Superior temporal gyrus (tissue), 1 donor: Measurements from ENCODE around the gene BEGAIN.

Experiments used
- DNase-seq: peaks from one replicate; pipeline ENCODE4 v3.0.0-alpha.2; 2016; ENCODE audit errors: extremely low spot score

Gene BEGAIN

DNA sequence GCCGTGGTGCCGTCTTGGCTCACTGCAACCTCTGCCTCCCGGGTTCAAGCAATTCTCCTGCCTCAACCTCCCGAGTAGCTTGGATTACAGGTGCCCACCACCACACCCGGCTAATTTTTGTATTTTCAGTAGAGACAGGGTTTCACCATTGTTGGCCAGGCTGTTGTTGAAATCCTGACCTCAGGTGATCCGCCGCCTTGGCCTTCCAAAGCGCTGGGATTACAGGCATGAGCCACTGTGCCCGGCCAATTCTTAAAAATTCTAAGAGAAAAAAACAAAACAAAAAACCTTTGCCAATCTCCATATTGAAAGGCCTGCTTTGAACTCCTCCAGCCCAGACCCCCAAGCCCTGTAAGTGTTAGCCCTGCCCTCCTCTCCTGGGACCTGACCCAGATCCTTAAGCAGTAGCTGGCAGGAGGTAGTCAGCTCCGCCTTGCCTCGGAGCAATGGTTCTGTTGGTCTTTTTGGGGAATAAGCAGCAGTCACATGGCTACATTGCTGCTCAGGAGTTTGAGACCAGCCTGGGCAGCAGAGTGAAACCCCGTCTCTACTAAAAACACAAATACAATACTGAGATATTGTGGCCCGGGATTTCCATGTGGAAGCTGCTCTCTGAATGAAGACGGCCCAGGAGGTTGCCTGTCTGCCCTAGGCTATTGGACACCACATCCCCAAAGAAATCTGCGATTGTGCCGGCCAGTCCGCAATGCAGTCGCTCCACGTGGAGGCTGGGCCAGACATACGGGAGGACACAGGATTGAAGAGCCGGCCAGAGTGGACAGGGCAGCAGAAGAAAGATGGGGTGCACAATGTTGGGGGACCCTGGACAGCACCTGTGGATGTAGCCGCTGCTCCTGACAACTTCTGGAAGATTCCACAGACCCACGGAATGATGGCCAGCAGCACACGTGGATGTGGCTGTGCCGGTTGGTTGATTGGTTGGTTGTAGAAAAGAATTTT, 28.8 kb upstream of the BEGAIN start:
- no peak for DNase-seq

DNA sequence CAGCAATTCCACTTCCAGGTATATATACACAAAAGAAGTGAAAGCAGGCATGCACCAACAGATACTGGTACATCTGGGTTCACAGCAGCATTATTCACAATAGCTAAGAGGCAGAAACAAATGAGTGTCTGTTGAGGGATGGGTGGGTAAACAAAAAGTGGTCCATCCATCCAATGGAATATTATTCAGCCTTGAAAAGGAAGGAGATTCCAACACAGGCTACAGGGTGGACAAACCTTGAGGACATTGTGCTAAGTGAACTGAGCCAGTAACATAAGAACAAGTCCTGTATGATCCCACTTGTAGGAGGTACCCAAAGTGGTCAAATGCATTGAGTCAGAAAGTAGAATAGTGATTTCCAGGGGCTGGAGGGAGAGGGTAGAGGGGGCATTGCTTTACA, 27.6 kb upstream of the BEGAIN start:
- no peak for DNase-seq

DNA sequence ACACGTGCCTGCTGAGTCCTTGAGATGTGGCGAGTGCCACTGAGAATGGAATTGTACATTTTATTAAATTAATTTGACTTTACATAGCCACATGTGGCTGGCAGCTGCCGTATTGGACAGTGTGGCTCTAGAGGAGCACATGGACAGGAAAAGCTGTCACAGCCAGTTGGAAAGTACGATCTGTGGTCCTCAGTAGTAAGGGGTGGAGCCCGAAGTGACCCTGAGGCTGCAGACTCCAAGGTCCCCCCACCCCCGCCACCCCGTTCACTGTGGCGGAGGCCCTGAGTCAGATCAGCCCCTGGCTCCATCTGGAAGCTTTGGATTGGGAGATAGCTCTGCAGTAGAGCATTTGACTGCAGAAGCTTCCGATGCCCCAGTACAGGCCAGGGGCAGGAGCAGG, 25.8 kb upstream of the BEGAIN start:
- DNase-seq, result no peak

DNA sequence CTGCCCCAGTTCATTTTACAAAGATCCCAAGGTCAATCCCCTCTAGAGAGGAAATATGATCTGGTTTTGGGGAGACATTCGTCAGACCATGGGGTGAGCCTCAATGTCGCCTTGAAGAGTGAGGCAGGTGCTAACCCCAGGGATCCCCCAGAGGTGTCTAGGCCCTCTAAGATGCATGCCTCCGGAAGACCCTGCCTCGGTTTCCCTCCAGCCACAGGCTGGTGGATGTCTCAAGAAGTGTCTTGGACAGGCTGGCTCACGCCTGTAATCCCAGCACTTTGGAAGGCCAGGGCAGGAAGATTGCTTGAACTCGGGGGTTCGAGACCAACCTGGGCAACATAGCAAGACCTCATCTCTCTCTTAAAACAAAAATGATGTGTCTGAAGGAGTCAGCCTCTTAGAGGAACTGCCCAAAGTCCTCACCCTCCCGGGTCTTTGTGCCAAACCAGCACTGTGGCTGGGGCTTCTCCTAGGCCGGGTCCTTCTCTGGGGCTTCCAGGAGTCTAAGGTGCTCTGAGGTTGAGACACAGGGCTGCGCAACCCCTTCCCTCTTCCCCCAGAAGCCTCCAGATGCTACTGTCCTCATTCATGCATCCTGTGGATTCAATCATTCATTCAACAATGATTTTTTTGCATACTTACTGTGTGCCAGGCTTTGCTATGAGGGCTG, 24.7 kb upstream of the BEGAIN start:
- DNase-seq, result no peak

DNA sequence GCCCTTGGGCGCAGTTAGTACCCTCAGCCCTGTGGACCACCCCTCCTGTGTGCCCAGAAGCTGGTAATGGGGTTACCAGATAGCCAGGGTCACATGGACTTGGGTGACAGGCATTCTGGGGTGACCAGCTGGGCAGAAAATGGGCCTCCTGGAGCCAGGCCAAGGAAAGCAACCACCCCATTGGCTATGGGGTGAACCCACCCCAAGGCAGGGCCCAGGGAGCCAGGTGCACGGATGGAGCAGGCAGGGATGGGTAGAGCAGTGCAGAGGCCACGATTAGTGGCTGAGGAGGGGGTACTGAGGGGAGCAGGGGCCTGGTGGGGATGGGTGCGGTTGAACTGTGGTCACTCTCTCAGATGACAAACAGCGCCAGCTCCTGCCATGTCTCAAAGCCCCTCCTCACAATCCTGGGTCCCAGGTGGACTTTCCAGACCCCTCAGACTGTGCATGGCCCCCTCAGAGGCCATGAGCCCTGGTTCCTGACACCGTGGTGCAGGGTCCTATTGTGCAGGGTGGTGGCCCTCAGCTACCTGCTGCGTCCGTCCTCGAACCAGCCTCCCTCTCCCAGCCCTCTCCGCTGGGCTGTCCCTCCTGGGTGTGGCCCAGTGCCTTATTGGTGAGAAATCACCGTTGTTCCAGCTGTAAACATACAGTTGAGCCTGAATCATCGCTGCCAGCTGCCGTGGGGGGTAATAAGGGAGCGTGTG, 23.4 kb upstream of the BEGAIN start:
- no peak for DNase-seq

DNA sequence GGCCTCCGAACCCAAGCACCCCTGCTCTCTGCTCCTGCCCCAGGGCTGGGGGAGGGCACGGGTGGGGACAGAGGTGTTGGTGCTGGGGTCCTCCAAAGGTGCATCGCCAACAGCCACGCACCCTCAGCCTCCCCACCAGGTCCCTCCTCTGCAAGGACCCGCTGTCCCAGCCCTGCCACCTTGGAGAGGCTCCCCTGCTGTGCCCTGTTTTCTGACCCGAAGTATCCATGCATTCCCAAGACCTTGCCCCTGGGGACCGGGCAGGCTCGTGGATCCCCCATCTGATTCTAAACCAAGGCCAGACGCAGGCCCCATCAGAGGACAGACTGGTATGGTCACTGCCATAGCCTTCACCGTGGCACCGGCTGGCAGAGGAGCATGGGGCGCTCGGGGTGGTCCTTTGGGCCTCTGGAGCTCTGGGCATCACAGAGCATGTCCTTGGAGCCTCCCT, 22.7 kb upstream of the BEGAIN start:
- no peak for DNase-seq

DNA sequence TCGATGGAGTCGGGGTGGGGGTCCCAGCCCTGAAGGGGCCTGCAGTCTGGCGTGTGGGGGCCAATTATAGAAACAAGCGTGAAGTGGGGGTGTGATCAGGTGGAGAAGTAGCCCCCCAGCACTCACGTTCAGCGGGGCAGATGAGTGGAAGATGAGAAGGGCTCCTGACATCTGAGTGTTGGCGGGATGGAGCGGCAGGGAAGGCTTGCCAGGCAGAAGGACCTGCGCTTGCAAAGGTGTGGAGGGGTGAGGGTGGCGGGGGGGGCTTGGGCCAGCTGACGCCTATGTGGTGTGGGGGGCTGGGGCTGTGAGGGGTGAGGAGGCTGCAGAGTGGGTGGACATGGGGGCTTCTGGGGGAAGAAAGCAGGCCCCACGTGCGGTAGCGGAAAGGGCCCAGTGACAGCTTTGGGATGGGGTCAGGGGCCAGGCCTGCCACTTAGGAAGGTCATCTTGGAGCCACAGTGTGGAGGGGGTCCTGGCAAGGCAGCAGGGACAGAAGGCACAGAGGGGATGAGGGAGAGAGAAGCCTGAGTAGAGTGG, 22.2 kb upstream of the BEGAIN start:
- no peak for DNase-seq

DNA sequence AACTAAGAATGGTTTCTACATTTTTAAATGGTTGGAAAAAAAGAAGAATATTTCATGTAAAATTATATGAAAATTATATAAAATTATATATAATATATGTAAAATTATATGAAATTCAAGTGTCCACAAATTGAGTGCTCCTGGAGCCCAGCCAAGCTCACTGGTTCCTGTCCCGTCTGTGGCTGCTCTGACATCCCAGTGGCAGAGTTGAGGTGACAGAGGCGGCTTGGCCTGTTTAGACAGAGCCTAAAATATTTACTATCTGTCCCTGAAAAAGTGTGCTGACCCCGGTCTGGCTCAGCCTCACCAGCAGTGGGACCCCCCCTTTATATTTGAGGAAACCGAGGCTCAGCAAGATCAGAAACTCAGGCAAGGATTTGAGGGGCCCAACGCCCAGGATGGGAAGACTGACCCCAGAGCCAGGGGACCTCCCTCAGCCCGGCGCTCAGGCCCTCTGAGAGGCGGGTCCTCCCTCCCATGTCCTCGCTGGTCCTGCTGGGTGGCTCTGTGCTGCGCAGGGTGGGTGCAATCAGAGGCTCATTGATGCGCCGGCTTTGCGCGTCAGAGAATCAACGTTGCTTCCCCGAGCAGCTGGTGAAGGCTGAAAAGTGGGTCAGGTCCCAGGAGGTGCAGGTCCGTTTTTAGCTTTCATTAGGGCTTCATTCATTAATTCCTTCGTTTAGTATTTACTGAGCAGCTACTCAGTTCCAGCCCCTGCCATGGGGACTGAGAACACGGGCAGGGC, 21.5 kb upstream of the BEGAIN start:
- no peak for DNase-seq

DNA sequence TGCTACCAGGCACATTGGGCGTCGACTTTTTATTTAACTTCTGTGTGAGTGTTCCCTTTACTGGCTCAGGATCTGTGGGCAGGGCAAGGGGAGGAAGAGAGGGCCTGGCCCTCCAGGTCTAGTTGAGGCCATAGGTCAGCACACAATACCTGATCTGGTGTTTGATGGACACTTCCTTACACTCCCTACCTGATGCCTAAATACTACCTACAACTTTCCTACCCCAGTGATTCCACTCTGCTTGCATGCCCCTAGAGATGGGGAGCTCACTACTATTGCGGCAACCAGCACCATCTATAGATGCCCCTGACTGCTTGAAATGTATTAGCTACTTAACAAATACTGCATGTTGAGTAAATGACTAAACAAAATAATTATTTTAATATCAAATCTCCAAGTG, 20.8 kb upstream of the BEGAIN start:
- no peak for DNase-seq

DNA sequence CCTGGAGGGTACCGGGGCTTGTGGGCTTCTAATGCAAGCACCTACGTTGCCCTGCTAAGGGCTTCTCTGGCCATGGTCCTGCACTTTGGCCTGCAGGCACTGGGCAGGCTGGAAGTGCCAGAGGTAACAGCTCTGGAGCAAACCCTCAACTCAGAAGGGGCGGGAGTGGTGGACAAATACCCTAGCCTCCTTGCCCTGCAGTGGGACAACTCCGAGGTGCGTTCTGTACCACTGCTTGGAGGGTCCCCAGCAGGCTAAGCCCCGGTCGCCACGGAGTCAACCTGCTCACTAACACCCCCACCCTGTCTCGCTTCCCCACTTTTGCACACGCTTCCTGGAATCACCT, 20.4 kb upstream of the BEGAIN start:
- DNase-seq, result no peak

DNA sequence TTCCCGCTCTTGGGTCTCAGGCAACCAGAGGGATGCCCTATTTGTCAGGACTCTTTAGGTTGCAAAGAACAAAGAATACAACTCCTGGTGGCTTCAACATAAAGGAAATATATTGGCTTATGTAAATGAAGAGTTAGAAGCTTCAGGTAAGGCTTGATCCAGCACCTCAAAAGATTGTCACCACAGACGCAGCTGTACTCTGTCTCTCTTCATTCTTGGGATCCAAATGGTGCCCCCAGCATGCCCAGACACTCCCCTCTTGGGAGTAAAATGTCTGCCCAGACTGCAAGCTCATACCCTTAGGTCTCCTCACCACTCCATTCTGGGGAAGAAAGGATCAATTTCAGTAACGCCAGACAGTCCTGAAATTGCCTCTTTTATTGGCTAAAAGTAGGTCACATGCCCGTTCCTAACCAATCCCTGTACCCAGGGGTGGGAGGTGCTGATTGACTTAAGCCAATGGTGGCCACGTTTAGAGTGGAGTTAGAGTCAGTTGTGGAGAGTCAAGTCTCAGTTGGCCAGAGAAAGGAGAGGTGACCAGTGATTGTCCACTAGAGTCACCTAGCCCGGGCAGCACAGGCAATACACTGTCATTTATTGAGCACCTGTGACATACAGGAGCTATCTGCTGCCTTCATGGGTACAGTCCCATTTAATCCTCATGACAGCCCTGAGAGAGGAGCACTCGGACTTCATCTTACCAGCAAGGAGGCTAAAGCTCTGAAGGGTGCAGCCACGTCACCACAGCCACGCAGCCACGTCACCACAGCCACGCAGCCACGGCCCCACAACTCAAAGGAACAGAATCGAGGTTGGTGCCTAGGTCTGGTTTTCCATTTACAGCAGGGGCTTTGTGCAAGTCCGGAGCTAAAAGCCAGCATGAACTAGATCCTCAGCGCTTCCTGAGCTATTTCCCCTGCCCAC, 19.7 kb upstream of the BEGAIN start:
- DNase-seq, result no peak

DNA sequence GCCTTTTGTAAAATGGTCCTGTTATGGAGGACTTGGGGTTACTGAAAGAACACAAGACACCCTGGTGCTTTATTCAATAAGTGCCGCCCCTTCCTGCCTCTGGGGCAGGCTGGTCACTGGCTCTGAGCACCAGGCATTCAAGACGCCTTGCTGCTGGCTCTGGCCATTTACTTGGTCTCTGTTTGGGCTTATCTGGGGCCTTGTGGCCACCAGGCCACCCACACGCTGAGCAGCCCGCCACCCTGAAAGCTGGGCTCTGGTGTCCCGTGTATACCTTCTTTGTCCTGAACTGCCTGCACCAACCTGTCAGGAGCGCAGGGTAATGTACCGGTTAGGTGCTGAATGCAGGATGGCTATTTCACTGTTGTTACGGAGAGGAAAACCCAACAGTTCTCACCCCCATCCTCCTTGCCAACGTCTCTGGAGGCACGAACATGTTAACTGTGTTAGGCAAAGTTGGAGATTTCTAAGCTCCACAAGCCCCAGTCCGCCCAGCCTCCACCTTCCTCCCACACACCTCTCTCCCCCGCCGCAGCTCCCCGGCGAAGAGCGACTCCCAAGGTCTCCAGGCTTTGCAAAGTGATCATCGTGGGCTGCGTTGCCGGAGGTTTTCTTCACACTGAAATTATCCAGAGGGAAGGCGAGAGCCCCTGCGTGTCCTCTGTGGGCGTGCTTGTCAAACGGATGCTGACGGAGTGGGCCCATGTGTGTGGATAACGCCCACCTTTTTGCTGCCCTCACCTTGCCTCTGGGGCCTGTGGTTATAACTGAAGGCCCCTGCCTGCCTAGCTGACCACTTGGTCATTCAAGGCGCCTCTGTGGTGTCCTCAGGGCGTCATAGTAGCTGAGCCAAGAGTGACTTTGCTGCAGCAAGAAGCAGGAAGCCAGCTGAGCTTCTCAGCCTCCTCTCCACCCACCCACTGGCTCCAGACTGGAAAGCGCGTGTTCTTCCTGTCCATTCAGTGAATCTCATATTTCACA, 18.8 kb upstream of the BEGAIN start:
- DNase-seq, result no peak

DNA sequence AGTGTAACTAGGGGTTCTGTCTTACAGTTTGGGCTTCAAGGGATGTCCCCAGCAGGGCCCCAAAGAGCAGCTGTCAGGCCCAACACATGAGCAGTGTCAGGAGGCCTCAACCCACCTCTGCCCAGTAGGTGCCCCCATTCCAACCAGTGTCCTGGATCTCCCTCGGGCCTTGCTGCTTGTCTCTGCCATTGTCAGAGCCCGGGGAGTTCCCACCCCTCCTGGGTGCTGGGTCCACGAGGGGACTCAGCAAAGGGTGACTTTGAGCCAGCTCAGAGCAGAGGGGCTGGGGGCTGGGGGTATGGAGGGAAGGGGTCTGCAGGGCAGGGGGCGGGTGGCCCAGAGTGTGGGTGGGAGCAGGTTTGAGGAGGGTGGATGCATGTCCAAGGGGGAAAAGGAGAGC, 18.0 kb upstream of the BEGAIN start:
- no peak for DNase-seq

DNA sequence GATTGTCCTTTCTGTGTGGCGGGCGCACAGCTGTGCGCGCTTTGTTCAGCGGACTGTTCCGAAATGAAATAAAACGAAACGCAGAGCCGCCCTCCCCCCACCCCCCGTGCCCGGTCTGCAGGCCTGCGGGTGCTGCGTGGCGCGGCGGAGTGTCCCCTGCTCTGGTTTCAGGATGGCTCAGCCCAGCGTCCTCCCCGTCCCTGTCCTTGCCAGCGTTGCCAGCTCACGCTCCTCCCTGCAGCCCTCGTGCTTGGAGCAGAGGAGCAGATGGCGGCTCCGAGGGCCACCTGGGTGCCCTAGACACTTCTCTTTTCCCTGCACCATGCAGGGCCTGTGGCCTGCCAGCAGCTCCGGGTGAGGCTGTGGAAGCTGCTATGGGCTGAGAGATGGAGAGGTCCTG, 17.5 kb upstream of the BEGAIN start:
- DNase-seq, result no peak

DNA sequence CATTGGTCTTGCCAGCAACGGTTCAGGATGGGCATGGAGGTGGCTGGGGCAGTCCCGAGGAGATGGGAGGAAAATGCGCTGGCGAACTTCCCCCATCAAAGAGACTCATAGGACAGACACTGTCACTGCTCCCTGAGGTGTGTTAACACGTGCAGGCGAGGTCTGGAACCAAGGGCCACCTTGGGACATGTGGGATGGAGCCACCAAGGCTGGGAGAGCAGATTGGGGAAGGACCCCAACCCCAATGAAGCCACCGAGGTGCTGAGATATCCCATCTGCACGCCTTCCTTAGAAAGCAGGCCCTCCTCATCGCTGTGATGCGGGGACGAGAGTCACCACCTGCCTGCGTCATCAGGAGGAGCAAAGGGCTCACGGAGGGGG, 16.9 kb upstream of the BEGAIN start:
- no peak for DNase-seq

DNA sequence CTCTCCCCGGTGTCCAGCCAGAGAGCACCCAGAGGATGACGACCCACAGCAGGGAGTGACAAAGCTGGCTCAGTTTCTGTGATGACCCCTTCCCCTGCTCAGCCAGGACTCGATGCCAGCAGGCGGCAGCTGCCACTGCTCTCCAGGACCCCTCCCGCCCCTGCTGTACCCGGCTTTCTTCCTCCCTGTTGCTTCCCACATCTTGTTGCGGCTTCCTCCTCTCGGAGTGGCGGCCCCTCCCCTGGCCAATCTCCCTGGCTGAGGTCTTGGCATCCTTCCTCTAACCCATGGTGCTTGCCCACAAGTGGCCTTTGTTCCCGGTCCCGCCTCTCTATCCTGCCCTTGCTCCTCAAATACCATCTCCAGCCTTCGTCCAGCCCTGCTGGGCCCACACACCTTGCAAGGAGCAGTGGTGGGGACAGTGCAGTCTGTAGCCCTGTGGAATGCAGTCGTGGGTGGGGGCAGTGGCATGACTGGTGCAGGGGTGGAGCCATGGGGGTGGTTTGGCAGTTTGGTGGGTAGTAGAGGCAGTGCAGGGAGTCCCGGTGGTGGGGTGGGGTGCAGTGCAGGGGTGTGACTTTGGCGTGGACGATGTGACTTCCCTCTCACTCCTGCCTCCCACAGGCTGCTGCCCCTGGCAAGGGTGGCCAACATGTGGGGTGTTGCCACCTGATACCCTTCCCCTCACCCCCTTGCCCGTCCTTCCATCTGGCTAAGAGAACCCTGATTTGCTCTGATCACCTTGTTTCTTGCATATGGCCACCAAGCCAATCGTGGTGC, 16.3 kb upstream of the BEGAIN start:
- DNase-seq, result no peak

DNA sequence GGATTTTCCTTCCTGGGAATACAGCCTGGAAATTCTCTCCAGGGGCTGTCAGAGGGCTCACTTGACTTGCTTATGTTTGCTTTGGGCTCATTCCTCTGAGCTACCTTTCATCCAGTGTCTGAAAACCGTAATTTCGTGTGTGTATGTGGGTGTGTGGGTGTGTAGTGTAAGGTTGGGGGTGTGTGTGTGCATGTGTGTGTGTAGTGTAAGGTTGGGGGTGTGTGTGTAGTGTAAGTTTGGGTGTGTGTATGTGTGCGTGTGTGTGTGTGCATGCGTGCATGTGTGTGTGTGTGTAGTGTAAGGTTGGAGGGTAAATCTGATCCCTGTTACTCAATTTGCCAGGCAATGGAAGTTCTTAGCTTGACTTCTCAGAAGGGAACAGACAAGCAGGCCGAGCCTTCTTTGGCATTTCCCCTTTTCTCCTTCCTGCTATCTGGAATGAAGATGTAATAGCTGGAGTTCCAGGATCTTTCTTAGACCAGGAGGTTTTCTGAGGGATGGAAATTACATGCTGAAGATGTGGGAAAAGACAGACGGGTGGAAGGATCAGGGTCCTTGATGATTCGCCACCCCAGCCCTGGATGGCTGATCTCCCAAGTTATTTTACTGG, 15.5 kb upstream of the BEGAIN start:
- no peak for DNase-seq

DNA sequence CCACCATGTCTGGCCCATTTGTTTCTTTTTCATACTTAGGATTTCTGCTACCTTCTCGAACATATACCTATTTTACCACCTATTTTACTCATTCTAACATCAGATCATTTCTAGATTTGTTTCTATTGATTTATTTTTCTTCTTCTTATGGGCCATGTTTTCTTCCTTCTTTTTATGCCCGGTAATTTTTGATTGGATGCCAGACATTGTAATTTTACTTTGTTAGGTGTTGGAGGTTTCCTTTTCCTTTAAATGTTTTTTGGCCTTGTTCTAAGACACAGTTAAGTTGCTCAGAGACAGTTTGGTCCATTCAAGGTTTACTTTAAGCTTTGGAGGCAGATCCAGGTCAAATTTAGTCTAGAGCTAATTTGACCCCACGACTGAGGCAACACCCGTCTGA, 14.7 kb upstream of the BEGAIN start:
- no peak for DNase-seq
